Heart left ventricle (tissue), 16 donors: ENCODE data around the gene DOCK2. TPM values are rescaled to one million over a fixed set of nuclear protein-coding genes. Genes with fewer than 3 reads are reported as not detected.
A peak's percentile ranks its signal among the peaks of the same experiment; 100 is the strongest.

Experiments
- ATAC-seq, 4 donors: fragments of 200-7000 bp; cut with Tn5 transposase; one replicate each; pipeline ENCODE4 v1.9.1; 2020 to 2022; ENCODE audit warnings: moderate library complexity in 4 of 4, mild to moderate bottlenecking in 3 of 4, moderate number of reproducible peaks in 1 of 4
- DNase-seq, 5 donors: peaks; one replicate each; pipeline ENCODE4 v3.0.0-alpha.2; 2020
- H3K27ac ChIP-seq, 12 donors: fragments of 200-600 bp; sonication (generic) in 4 of 12; one replicate each; pipeline versions ENCODE4 v1.5.0 to v1.8.0; 2016 to 2022; ENCODE audit warnings: mild to moderate bottlenecking in 2 of 12
- H3K27me3 ChIP-seq, 9 donors: fragments of 200-600 bp; sonication (generic) in 2 of 9; one replicate each; pipeline versions ENCODE4 v1.5.1 to v1.8.0; 2016 to 2022; ENCODE audit warnings: mild to moderate bottlenecking in 3 of 9
- H3K36me3 ChIP-seq, 9 donors: fragments of 200-600 bp; sonication (generic) in 2 of 9; one replicate each; pipeline versions ENCODE4 v1.5.0 to v1.8.0; 2018 to 2022; ENCODE audit warnings: mild to moderate bottlenecking in 2 of 9
- H3K4me1 ChIP-seq, 12 donors: fragments of 200-600 bp; sonication (generic) in 4 of 12; one replicate each; pipeline versions ENCODE4 v1.5.0 to v1.8.0; 2016 to 2022; ENCODE audit warnings: mild to moderate bottlenecking in 3 of 12
- H3K4me3 ChIP-seq, 12 donors: fragments of 200-600 bp; sonication (generic) in 4 of 12; one replicate each; pipeline versions ENCODE4 v1.5.0 to v1.8.0; 2017 to 2022; ENCODE audit warnings: mild to moderate bottlenecking in 9 of 12, moderate library complexity in 4 of 12
- H3K9me3 ChIP-seq, 12 donors: fragments of 200-600 bp; sonication (generic) in 4 of 12; one replicate each; pipeline versions ENCODE4 v1.5.0 to v1.8.0; 2016 to 2022; ENCODE audit warnings: mild to moderate bottlenecking in 1 of 12
- CTCF ChIP-seq, 12 donors: fragments of 200-600 bp; sonication (generic) in 4 of 12; IDR thresholded peaks; one replicate each; pipeline versions ENCODE4 v1.5.0 to v1.8.0; 2018 to 2022; ENCODE audit warnings: antibody characterized with exemption in 12 of 12, mild to moderate bottlenecking in 5 of 12
- POLR2A ChIP-seq, 2 donors: fragments of 450-650 bp; IDR thresholded peaks; one replicate each; pipeline ENCODE4 v1.6.1; 2017; ENCODE audit warnings: antibody characterized with exemption in 2 of 2, mild to moderate bottlenecking in 2 of 2, moderate library complexity in 2 of 2
- WGBS, 4 donors: extraction: QIAGEN DNeasy Blood & Tissue Kit in 2 of 4; methylation state at CpG; one replicate each; pipeline versions ENCODE4 v1.1.5 to v1.1.7; 2013 to 2018; 5-methylcytosine and 5-hydroxymethylcytosine counted together
- intact Hi-C, 10 donors: fragments of 100-400 bp; cut with DNase I; formaldehyde crosslinking; loops; one replicate each; pipeline versions ENCODE4 v1.11.1 to v1.14.2; 2022
- polyA plus RNA-seq, 2 donors: library from polyadenylated mRNA; stranded (reverse); fragments of 200-250 nt; gene quantifications; one replicate each; pipeline ENCODE4 v1.2.3, GENCODE V29; 2013
- total RNA-seq, 9 donors: library from RNA; depleted of rRNA in 2 of 9; stranded (reverse); fragments of >200 nt in 2 of 9; fragmentation: NEBNext Ultra II Directional in 3 of 9; extraction: Animal tissue kit (Norgen Biotek cat#: 25700) in 3 of 9; gene quantifications; one replicate each; pipeline versions ENCODE4 v1.1.0 to v1.2.4, GENCODE V29; 2016 to 2023
- donor health status: ischemic (EF 13 %, LVEDD 7.1; RV severe dilation, severe dysfunction).
- donor health status: healthy with polysubstance abuse.
- donor health status: DM: no; HTN: yes; CAD: no.
- donor health status: DM: no; HTN: no; CAD: no.
- donor health status: ischemic (EF 25% LVEDD 6.9; RV normal size, moderate dysfunction).
- donor health status: ischemic (EF 25% LVEDD 5.7; RV mildly dilated, moderate dysfunction).
- donor health status: healthy.
- donor health status: DM: yes; HTN: yes; CAD: no.
- donor health status: ischemic (EF 35%, LVEDD 5.7; RV mildly dilated, moderate dysfunction).
- donor health status: nonischemic (EF 11% LVEDD 7.7; RV severe dilation, severe dysfunction).
- donor health status: DM: yes; HTN: yes; CAD: no.
- donor health status: PGD.
- donor health status: ischemic (EF 29% LVEDD 5.4; RV normal size, mild dysfunction).
- donor health status: nonischemic (EF 23%, LVEDD 6.1; RV moderate dilation, normal function).

DOCK2 gene
- total and polyA plus RNA-seq, 11 donors = 0.80 to 59.5 (median 4.6) TPM

DNA sequence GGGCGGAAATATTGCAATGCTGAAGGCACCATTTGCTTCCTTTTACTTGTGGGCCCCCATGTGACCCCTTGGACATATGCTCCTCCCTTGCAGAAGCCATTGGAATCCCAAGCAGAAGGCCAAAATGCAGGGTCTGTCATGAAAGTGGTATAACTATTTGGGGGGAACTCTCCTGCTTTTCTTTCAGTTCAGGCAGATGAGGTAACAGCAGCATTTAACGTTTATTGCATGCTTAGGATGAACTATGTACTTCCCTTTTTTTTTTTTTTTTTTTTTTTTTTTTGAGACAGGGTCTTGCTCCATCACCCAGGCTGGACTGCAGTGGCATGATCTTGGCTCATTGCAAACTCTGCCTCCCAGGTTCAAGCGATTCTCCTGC lies 476.4 kb downstream of the DOCK2 start:
- no peaks in the 10 kb centered on the region for H3K4me1 ChIP-seq
- H3K9me3 ChIP-seq = peaks cover 0 to 7% (median 0%) of the 10 kb centered on the region in 12 donors
- no peak overlapping the region for H3K27ac ChIP-seq
- H3K27me3 ChIP-seq = no peaks in the 10 kb centered on the region
- DNase-seq (no peak), ATAC-seq (no peak)
- no peak overlapping the region for H3K4me3 ChIP-seq
- TF ChIP-seq POLR2A (IDR thresholded peaks at IDR 0.05) (no peak), CTCF (IDR thresholded peaks at IDR 0.05) (no peak)
- 75 to 81% (median 80%) methylated on average over 3 of the region's 3 CpGs for WGBS, 4 donors
- H3K36me3 ChIP-seq = no peaks in the 10 kb centered on the region
- intact Hi-C loops = no loop called here

GRCh38 chr5:170114271-170114670 lies 477.2 kb downstream of the DOCK2 start:
- Histone ChIP-seq H3K27ac (no peak overlapping the region), H3K36me3 (no peaks in the 10 kb centered on the region), H3K4me3 (no peak overlapping the region), H3K4me1 (no peaks in the 10 kb centered on the region), H3K9me3 (peaks cover 0 to 7% (median 0%) of the 10 kb centered on the region in 12 donors), H3K27me3 (no peaks in the 10 kb centered on the region)
- DNase-seq (no peak), ATAC-seq (no peak)
- WGBS, 4 donors = 77 to 88% (median 82%) methylated on average over 7 of the region's 7 CpGs
- intact Hi-C loops = no loop called here
- TF ChIP-seq CTCF (IDR thresholded peaks at IDR 0.05) (no peak), POLR2A (IDR thresholded peaks at IDR 0.05) (no peak)

DNA sequence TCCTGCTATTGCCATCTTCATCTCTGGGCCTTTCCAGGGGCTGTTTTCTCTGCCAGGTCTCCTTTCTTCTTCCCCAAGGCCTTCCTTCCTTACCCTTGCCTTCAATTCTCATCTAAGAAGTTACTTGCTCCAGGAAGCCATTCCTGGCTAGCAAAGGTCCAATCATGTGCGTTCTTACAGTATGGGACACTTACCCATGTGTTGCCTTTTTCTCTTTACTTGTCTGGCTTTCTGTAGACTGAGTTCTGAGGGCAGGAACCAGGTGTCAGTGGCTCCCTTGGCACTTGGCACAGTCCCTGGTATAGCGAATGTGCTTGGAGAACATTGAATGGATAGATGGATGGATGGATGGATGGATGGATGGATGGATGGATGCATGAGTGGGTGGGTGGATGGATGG lies 478.9 kb downstream of the DOCK2 start:
- H3K4me1 ChIP-seq = no peaks in the 10 kb centered on the region

GRCh38 chr5:170117736-170118135 lies 480.7 kb downstream of the DOCK2 start:
- intact Hi-C loops = no loop called here
- 93 to 100% (median 94%) methylated on average over 2 of the region's 2 CpGs for WGBS, 4 donors
- DNase-seq (peak in 1 of 5 donors; percentile 7), ATAC-seq (no peak)
- Histone ChIP-seq H3K36me3 (no peaks in the 10 kb centered on the region), H3K27me3 (peaks cover 0 to 9% (median 0%) of the 10 kb centered on the region in 9 donors), H3K27ac (no peak overlapping the region), H3K4me3 (no peak overlapping the region), H3K9me3 (peaks cover 0 to 7% (median 0%) of the 10 kb centered on the region in 12 donors), H3K4me1 (no peaks in the 10 kb centered on the region)
- TF ChIP-seq POLR2A (IDR thresholded peaks at IDR 0.05) (no peak), CTCF (IDR thresholded peaks at IDR 0.05) (no peak)

More for the DNA sequence above, 478.9 kb downstream of the DOCK2 start:
- intact Hi-C loops = no loop called here
- Histone ChIP-seq H3K4me3 (no peak overlapping the region), H3K9me3 (peaks cover 0 to 7% (median 0%) of the 10 kb centered on the region in 12 donors), H3K27me3 (peaks cover 0 to 9% (median 0%) of the 10 kb centered on the region in 9 donors), H3K36me3 (no peaks in the 10 kb centered on the region), H3K27ac (no peak overlapping the region)
- DNase-seq (peak in 1 of 5 donors; percentile 1), ATAC-seq (no peak)
- TF ChIP-seq CTCF (IDR thresholded peaks at IDR 0.05) = no peak
- TF ChIP-seq POLR2A (IDR thresholded peaks at IDR 0.05) = no peak
- WGBS, 4 donors = 92 to 100% (median 94%) methylated on average over 2 of the region's 2 CpGs
